ENCODE measurements around the gene CCDC88C.
"Not testable (repeated sequence)": the region's sequence is repeated elsewhere in the genome, so short reads cannot be mapped to it uniquely, and the experiment has no call there.

The CCDC88C gene

GRCh38 chr14:91229005-91229382, 188.6 kb downstream of the CCDC88C start:
- Histone ChIP-seq H3K27ac (ENCODE audit: low read depth in 2 of 2, low read length in 2 of 2) (peak overlapping the region in 1 of 2 donors; percentile 6), H3K4me3 (ENCODE audit: low read length in 2 of 2) (no peak overlapping the region), H3K4me1 (ENCODE audit: control insufficient read depth in 2 of 2, insufficient read depth in 2 of 2, low read length in 2 of 2) (peaks cover 13% of the 10 kb centered on the region in 2 donors), H3K9ac (ENCODE audit: low read depth in 1 of 2, low read length in 2 of 2) (no peak overlapping the region), H3K27me3 (ENCODE audit: control insufficient read depth in 2 of 2, insufficient read depth in 2 of 2, low read length in 2 of 2) (no peaks in the 10 kb centered on the region), H3K36me3 (ENCODE audit: control insufficient read depth in 2 of 2, insufficient read depth in 2 of 2, low read length in 2 of 2) (peaks cover 5 to 18% of the 10 kb centered on the region in 2 donors), H3K9me3 (ENCODE audit: control insufficient read depth in 2 of 2, low read length in 2 of 2) (no peaks in the 10 kb centered on the region)

- peak overlapping the region in 1 of 2 donors; percentile 46 for H3K27ac ChIP-seq (ENCODE audit: low read depth in 2 of 2, low read length in 2 of 2)
- H3K27me3 ChIP-seq (ENCODE audit: control insufficient read depth in 2 of 2, insufficient read depth in 2 of 2, low read length in 2 of 2), result no peaks in the 10 kb centered on the region
- no peaks in the 10 kb centered on the region for H3K9me3 ChIP-seq (ENCODE audit: control insufficient read depth in 2 of 2, low read length in 2 of 2)
- peaks cover 5 to 21% of the 10 kb centered on the region in 2 donors for H3K36me3 ChIP-seq (ENCODE audit: control insufficient read depth in 2 of 2, insufficient read depth in 2 of 2, low read length in 2 of 2)
- peaks cover 13% of the 10 kb centered on the region in 2 donors for H3K4me1 ChIP-seq (ENCODE audit: control insufficient read depth in 2 of 2, insufficient read depth in 2 of 2, low read length in 2 of 2)
- no peak overlapping the region for H3K9ac ChIP-seq (ENCODE audit: low read depth in 1 of 2, low read length in 2 of 2)
- H3K4me3 ChIP-seq (ENCODE audit: low read length in 2 of 2), result no peak overlapping the region
Observed at GRCh38 chr14:91228112-91229004, 189.3 kb downstream of the CCDC88C start.

DNA sequence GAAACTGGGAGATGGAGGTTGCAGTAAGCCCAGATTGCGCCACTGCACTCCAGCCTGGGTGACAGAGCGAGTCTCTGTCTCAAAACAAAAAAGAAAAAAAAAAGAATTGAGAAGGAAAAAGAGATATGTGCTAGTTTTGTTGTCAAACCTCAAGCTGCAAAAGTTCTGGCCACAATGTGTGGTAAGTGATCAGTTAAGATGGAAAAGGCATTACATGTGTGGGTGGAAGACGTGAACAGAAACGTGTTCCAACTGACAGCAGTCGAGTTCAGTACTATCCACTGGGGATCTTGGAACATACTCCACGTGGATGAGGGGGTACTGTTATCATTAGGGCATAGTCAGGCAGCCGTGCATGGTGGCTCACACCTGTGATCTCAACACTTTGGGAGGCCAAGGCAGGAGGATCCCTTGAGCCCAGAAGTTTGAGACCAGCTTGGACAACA, 190.4 kb downstream of the CCDC88C start:
- Histone ChIP-seq H3K9me3 (ENCODE audit: control insufficient read depth in 2 of 2, low read length in 2 of 2) (no peaks in the 10 kb centered on the region), H3K27me3 (ENCODE audit: control insufficient read depth in 2 of 2, insufficient read depth in 2 of 2, low read length in 2 of 2) (no peaks in the 10 kb centered on the region), H3K4me1 (ENCODE audit: control insufficient read depth in 2 of 2, insufficient read depth in 2 of 2, low read length in 2 of 2) (peaks cover 11 to 13% of the 10 kb centered on the region in 2 donors), H3K36me3 (ENCODE audit: control insufficient read depth in 2 of 2, insufficient read depth in 2 of 2, low read length in 2 of 2) (peaks cover 6 to 25% of the 10 kb centered on the region in 2 donors), H3K4me3 (ENCODE audit: low read length in 2 of 2) (no peak overlapping the region), H3K27ac (ENCODE audit: low read depth in 2 of 2, low read length in 2 of 2) (no peak overlapping the region), H3K9ac (ENCODE audit: low read depth in 1 of 2, low read length in 2 of 2) (no peak overlapping the region)

- H3K9me3 ChIP-seq (ENCODE audit: control insufficient read depth in 2 of 2, low read length in 2 of 2); H3K9ac ChIP-seq (ENCODE audit: low read depth in 1 of 2, low read length in 2 of 2); H3K4me3 ChIP-seq (ENCODE audit: low read length in 2 of 2); H3K27ac ChIP-seq (ENCODE audit: low read depth in 2 of 2, low read length in 2 of 2); H3K27me3 ChIP-seq (ENCODE audit: control insufficient read depth in 2 of 2, insufficient read depth in 2 of 2, low read length in 2 of 2): not testable (repeated sequence)
- peaks cover 10 to 11% of the 10 kb centered on the region in 2 donors for H3K4me1 ChIP-seq (ENCODE audit: control insufficient read depth in 2 of 2, insufficient read depth in 2 of 2, low read length in 2 of 2)
- peaks cover 12 to 29% of the 10 kb centered on the region in 2 donors for H3K36me3 ChIP-seq (ENCODE audit: control insufficient read depth in 2 of 2, insufficient read depth in 2 of 2, low read length in 2 of 2)
Observed at GRCh38 chr14:91226360-91226759, 191.3 kb downstream of the CCDC88C start.

DNA sequence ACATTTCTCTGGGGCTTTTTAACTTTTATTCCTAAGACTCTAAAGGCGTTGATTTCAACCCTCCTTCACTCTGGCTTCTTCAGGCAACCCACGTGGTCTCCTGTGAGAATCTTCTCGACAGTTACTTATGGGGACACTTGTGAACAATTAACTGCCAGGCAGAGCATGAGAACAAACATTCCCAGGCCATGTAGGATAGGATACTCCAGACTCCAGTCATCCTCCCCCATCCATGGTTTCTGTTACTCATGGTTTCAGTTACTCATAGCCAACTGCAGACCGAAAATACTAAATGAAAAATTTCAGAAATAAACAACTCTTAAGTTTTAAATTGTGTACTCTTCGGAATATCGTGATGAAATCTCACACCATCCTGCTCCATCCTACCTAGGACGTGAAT, 192.6 kb downstream of the CCDC88C start:
- Histone ChIP-seq H3K4me1 (ENCODE audit: control insufficient read depth in 2 of 2, insufficient read depth in 2 of 2, low read length in 2 of 2) (peaks cover 0 to 3% of the 10 kb centered on the region in 2 donors), H3K9me3 (ENCODE audit: control insufficient read depth in 2 of 2, low read length in 2 of 2) (no peaks in the 10 kb centered on the region), H3K27me3 (ENCODE audit: control insufficient read depth in 2 of 2, insufficient read depth in 2 of 2, low read length in 2 of 2) (no peaks in the 10 kb centered on the region), H3K4me3 (ENCODE audit: low read length in 2 of 2) (no peak overlapping the region), H3K27ac (ENCODE audit: low read depth in 2 of 2, low read length in 2 of 2) (no peak overlapping the region), H3K9ac (ENCODE audit: low read depth in 1 of 2, low read length in 2 of 2) (no peak overlapping the region), H3K36me3 (ENCODE audit: control insufficient read depth in 2 of 2, insufficient read depth in 2 of 2, low read length in 2 of 2) (peaks cover 18 to 41% of the 10 kb centered on the region in 2 donors)

DNA sequence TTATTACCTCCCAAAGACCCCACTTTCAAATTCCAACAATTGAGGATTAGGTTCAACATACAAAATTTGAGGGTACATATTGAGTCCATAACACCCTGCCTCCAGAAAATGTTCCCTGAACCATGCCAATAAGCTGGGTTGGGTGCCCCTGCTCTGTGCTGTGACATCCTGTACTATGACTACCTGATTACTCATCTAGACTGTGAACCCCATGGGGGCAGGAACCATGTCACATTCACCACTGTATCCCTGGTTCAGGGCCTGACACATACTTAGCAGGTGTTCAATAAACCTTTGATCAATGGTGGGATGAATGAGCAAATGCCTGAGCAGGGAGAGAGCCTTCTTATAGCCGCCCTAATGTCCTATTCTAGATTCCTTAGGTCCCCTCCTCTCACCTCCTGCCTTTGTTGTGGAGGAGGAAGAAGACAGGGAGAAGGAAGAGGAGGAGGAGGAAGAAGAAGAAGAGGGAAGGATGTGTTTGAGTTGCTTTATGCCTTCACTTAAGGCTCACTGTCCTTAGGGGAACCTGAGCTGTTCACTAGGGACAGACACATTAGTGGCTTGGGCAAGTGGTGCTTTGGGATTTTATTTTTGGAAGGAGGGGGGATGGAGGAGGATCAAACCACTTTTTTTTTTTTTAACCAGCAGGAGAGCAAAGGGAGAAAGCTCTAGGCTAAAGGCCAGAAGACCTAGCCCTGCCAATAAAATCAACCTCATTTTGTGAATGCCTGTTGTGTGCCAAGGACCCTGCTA, 194.4 kb downstream of the CCDC88C start:
- no peaks in the 10 kb centered on the region for H3K27me3 ChIP-seq (ENCODE audit: control insufficient read depth in 2 of 2, insufficient read depth in 2 of 2, low read length in 2 of 2)
- H3K9ac ChIP-seq (ENCODE audit: low read depth in 1 of 2, low read length in 2 of 2), result no peak overlapping the region
- H3K4me1 ChIP-seq (ENCODE audit: control insufficient read depth in 2 of 2, insufficient read depth in 2 of 2, low read length in 2 of 2), result peaks cover 0 to 2% of the 10 kb centered on the region in 2 donors
- H3K27ac ChIP-seq (ENCODE audit: low read depth in 2 of 2, low read length in 2 of 2), result no peak overlapping the region
- H3K9me3 ChIP-seq (ENCODE audit: control insufficient read depth in 2 of 2, low read length in 2 of 2), result no peaks in the 10 kb centered on the region
- peaks cover 24 to 41% of the 10 kb centered on the region in 2 donors for H3K36me3 ChIP-seq (ENCODE audit: control insufficient read depth in 2 of 2, insufficient read depth in 2 of 2, low read length in 2 of 2)
- no peak overlapping the region for H3K4me3 ChIP-seq (ENCODE audit: low read length in 2 of 2)
